ENCODE data around the gene PCSK1N.

DNA sequence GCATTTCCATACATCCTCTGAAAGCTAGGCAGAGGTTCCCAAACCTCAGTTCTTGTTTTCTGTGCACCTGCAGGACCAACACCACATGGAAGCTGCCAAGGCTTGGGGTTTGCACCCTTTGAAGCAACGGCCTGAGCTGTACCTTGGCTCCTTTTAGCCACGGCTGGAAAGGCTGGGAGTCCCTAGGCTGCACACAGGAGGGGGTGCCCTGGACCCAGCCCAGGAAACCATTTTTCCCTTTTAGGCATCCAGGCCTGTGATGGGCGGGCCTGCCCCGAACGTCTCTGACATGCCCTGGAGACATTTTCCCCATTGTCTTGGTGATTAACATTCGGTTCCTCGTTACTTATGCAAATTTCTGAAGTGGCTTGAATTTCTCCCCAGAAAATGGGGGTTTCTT is 17.4 kb upstream of the PCSK1N start:
- no peak for TF ChIP-seq CTCF (IDR thresholded peaks at IDR 0.05; ENCODE audit: poor library complexity)
- no peak for TF ChIP-seq EZH2 (IDR thresholded peaks at IDR 0.05; ENCODE audit: borderline replicate concordance)

All from hepatocyte (in vitro differentiated cells).